ENCODE data around the gene ESR2.
"Not testable (repeated sequence)": the region's sequence is repeated elsewhere in the genome, so short reads cannot be mapped to it uniquely, and the experiment has no call there.

Gene ESR2

DNA sequence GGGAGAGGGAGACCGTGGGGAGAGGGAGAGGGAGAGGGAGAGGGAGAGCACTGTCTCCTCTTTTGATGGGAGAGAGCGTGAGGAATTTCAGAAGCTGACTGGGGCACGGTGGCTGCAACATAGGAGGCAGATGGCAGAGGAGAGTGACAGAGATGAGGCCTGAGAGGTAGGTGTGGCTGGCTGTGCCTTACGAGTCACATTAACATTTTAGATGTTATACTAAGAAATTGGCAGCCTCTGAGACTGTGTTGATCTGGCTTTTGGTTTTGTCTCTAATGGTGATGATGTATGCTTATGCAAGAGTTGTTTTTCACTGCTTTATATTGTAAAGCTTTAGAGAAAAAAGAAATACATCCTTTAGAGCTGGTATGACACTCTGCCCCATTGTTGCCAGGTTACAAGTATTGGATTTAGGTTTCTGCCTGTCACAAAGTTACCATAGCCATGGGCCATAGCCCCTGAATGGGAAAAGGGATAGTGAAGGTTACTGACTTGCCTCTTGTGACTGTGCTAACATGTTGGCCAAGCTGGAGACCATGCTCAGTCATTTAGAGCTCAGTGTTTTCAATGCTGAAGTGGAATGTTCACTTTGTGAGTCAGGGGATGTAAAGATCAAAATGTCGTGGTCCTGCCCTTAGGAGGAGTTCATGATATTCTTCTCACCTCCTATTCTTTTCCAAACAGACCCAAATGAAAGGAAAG lies 255.2 kb downstream of the ESR2 start:
- no peaks in the 10 kb centered on the region for H4K20me1 ChIP-seq (ENCODE audit: insufficient read depth, low read length)
- no peaks in the 10 kb centered on the region for H3K79me2 ChIP-seq (ENCODE audit: low read length)
- no peak overlapping the region for H3K9ac ChIP-seq (ENCODE audit: low read length)
- no peak overlapping the region for H3K4me3 ChIP-seq (ENCODE audit: low read length)
- no peaks in the 10 kb centered on the region for H3K36me3 ChIP-seq (replicated peaks; ENCODE audit: low read depth, low read length)
- no peak overlapping the region for H3K27ac ChIP-seq (ENCODE audit: low read length)
- TF ChIP-seq, protein P1, sequence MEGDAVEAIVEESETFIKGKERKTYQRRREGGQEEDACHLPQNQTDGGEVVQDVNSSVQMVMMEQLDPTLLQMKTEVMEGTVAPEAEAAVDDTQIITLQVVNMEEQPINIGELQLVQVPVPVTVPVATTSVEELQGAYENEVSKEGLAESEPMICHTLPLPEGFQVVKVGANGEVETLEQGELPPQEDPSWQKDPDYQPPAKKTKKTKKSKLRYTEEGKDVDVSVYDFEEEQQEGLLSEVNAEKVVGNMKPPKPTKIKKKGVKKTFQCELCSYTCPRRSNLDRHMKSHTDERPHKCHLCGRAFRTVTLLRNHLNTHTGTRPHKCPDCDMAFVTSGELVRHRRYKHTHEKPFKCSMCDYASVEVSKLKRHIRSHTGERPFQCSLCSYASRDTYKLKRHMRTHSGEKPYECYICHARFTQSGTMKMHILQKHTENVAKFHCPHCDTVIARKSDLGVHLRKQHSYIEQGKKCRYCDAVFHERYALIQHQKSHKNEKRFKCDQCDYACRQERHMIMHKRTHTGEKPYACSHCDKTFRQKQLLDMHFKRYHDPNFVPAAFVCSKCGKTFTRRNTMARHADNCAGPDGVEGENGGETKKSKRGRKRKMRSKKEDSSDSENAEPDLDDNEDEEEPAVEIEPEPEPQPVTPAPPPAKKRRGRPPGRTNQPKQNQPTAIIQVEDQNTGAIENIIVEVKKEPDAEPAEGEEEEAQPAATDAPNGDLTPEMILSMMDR (IDR thresholded peaks at IDR 0.05; ENCODE audit: low read depth, low read length) = no peak
- no peak for TF ChIP-seq EZH2phosphoT487 (IDR thresholded peaks at IDR 0.05; ENCODE audit: low read depth)
- H3K9me3 ChIP-seq (ENCODE audit: insufficient read depth, low read length) = no peaks in the 10 kb centered on the region
- H3K4me1 ChIP-seq (ENCODE audit: low read length) = no peaks in the 10 kb centered on the region
- H3K27me3 ChIP-seq (ENCODE audit: low read depth, low read length) = no peaks in the 10 kb centered on the region
- no peak overlapping the region for H3K4me2 ChIP-seq (ENCODE audit: low read length)
- H2AFZ ChIP-seq (ENCODE audit: low read depth, low read length) = no peak overlapping the region

DNA sequence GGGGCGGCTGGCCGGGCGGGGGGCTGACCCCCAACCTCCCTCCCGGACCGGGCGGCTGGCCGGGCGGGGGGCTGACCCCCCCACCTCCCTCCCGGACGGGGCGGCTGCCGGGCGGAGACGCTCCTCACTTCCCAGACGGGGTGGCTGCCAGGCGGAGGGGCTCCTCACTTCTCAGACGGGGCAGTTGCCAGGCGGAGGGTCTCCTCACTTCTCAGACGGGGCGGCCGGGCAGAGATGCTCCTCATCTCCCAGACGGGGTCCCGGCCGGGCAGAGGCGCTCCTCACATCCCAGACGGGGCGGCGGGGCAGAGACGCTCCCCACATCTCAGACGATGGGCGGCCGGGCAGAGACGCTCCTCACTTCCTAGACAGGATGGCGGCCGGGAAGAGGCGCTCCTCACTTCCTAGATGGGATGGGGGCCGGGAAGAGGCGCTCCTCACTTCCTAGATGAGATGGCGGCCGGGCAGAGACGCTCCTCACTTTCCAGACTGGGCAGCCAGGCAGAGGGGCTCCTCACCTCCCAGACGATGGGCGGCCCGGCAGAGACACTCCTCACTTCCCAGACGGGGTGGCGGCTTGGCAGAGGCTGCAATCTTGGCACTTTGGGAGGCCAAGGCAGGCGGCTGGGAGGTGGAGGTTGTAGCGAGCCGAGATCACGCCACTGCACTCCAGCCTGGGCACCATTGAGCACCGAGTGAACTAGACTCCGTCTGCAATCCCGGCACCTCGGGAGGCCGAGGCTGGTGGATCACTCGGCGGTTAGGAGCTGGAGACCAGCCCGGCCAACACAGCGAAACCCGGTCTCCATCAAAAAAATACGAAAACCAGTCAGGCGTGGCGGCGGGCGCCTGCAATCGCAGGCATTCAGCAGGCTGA lies 256.1 kb downstream of the ESR2 start:
- H2AFZ ChIP-seq (ENCODE audit: low read depth, low read length); H3K79me2 ChIP-seq (ENCODE audit: low read length); H3K36me3 ChIP-seq (replicated peaks; ENCODE audit: low read depth, low read length); H3K4me2 ChIP-seq (ENCODE audit: low read length); H4K20me1 ChIP-seq (ENCODE audit: insufficient read depth, low read length); H3K4me1 ChIP-seq (ENCODE audit: low read length); H3K9me3 ChIP-seq (ENCODE audit: insufficient read depth, low read length); H3K27me3 ChIP-seq (ENCODE audit: low read depth, low read length); H3K4me3 ChIP-seq (ENCODE audit: low read length); H3K27ac ChIP-seq (ENCODE audit: low read length); H3K9ac ChIP-seq (ENCODE audit: low read length): not testable (repeated sequence)

DNA sequence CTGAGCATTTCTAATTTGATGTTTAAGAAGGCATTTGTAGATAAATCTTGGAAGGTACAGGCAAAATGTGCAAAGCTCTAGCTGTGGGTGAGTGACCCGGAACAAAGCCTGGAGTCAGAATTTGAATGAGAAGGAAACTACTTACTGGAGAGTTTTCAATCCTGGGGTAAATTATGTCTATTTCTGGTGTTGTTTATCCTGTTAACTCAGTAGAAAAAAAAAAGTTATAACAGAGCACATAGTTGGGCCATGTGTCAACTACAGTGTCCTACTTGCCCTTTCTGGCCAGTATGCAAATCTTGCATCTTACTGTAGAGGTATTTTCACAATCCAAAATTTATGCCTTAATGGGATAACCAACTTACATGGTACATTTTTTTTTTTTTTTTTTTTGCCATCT lies 259.0 kb downstream of the ESR2 start:
- no peak overlapping the region for H2AFZ ChIP-seq (ENCODE audit: low read depth, low read length)
- no peak overlapping the region for H3K27ac ChIP-seq (ENCODE audit: low read length)
- H3K9ac ChIP-seq (ENCODE audit: low read length) = no peak overlapping the region
- H3K27me3 ChIP-seq (ENCODE audit: low read depth, low read length) = no peaks in the 10 kb centered on the region
- no peaks in the 10 kb centered on the region for H3K4me1 ChIP-seq (ENCODE audit: low read length)
- H3K4me2 ChIP-seq (ENCODE audit: low read length) = no peak overlapping the region
- H3K36me3 ChIP-seq (replicated peaks; ENCODE audit: low read depth, low read length) = no peaks in the 10 kb centered on the region
- TF ChIP-seq, protein P1 (IDR thresholded peaks at IDR 0.05; ENCODE audit: low read depth, low read length) = no peak
- no peak overlapping the region for H3K4me3 ChIP-seq (ENCODE audit: low read length)
- no peaks in the 10 kb centered on the region for H4K20me1 ChIP-seq (ENCODE audit: insufficient read depth, low read length)
- H3K79me2 ChIP-seq (ENCODE audit: low read length) = no peaks in the 10 kb centered on the region
- no peaks in the 10 kb centered on the region for H3K9me3 ChIP-seq (ENCODE audit: insufficient read depth, low read length)

All from OCI-LY3 (cell line).